ENCODE data around the gene ATP13A5.

The ATP13A5 gene

GRCh38 chr3:193372783-193373182 is 5.8 kb downstream of the ATP13A5 start:
- CTCF ChIA-PET, result no interaction called here
- POLR2A ChIA-PET, result no interaction called here
- H3K4me3 ChIP-seq (ENCODE audit: control insufficient read depth in 1 of 7, extremely low read depth in 1 of 7, insufficient read depth in 4 of 7, low read depth in 2 of 7, low read length in 6 of 7), result no peak overlapping the region
- no peaks in the 10 kb centered on the region for H3K4me1 ChIP-seq (ENCODE audit: control extremely low read depth in 1 of 4, control insufficient read depth in 4 of 4, insufficient read depth in 4 of 4, low read length in 3 of 4)
- no peaks in the 10 kb centered on the region for H3K9me3 ChIP-seq (ENCODE audit: control extremely low read depth in 1 of 5, control insufficient read depth in 4 of 5, insufficient read depth in 2 of 5, low read depth in 1 of 5, low read length in 4 of 5)
- DNase-seq, result no peak
- H3K27ac ChIP-seq (ENCODE audit: insufficient read depth in 1 of 2, low read depth in 1 of 2, low read length in 2 of 2, poor library complexity in 1 of 2, severe bottlenecking in 2 of 2), result no peak overlapping the region
- H3K27me3 ChIP-seq (replicated peaks in 2 of 5; ENCODE audit: control insufficient read depth in 4 of 5, insufficient read depth in 5 of 5, low read length in 4 of 5), result peaks cover 0 to 6% (median 2%) of the 10 kb centered on the region in 5 experiments
- no peaks in the 10 kb centered on the region for H3K36me3 ChIP-seq (ENCODE audit: control insufficient read depth in 4 of 4, insufficient read depth in 4 of 4, low read length in 3 of 4)

- Histone ChIP-seq H3K27ac (ENCODE audit: insufficient read depth in 1 of 2, low read depth in 1 of 2, low read length in 2 of 2, poor library complexity in 1 of 2, severe bottlenecking in 2 of 2) (no peak overlapping the region), H3K27me3 (replicated peaks in 2 of 5; ENCODE audit: control insufficient read depth in 4 of 5, insufficient read depth in 5 of 5, low read length in 4 of 5) (peaks cover 0 to 7% (median 0%) of the 10 kb centered on the region in 5 experiments), H3K4me3 (ENCODE audit: control insufficient read depth in 1 of 7, extremely low read depth in 1 of 7, insufficient read depth in 4 of 7, low read depth in 2 of 7, low read length in 6 of 7) (no peak overlapping the region), H3K4me1 (ENCODE audit: control extremely low read depth in 1 of 4, control insufficient read depth in 4 of 4, insufficient read depth in 4 of 4, low read length in 3 of 4) (no peaks in the 10 kb centered on the region), H3K36me3 (ENCODE audit: control insufficient read depth in 4 of 4, insufficient read depth in 4 of 4, low read length in 3 of 4) (no peaks in the 10 kb centered on the region), H3K9me3 (ENCODE audit: control extremely low read depth in 1 of 5, control insufficient read depth in 4 of 5, insufficient read depth in 2 of 5, low read depth in 1 of 5, low read length in 4 of 5) (no peaks in the 10 kb centered on the region)
- no peak for DNase-seq
- no CpG with 5 or more reads among the region's 1 CpG for WGBS (ENCODE audit: insufficient coverage)
- ChIA-PET POLR2A (no interaction called here), CTCF (no interaction called here)
These were observed 10.7 kb downstream of the ATP13A5 start for GRCh38 chr3:193367868-193368267.

GRCh38 chr3:193357291-193357690 is 21.3 kb downstream of the ATP13A5 start:
- 86% methylated on average over 2 of the region's 3 CpGs for WGBS (ENCODE audit: insufficient coverage)
- Histone ChIP-seq H3K27ac (ENCODE audit: insufficient read depth in 1 of 2, low read depth in 1 of 2, low read length in 2 of 2, poor library complexity in 1 of 2, severe bottlenecking in 2 of 2) (no peak overlapping the region), H3K36me3 (ENCODE audit: control insufficient read depth in 4 of 4, insufficient read depth in 4 of 4, low read length in 3 of 4) (no peaks in the 10 kb centered on the region), H3K4me1 (ENCODE audit: control extremely low read depth in 1 of 4, control insufficient read depth in 4 of 4, insufficient read depth in 4 of 4, low read length in 3 of 4) (no peaks in the 10 kb centered on the region), H3K27me3 (replicated peaks in 2 of 5; ENCODE audit: control insufficient read depth in 4 of 5, insufficient read depth in 5 of 5, low read length in 4 of 5) (peaks cover 0 to 4% (median 0%) of the 10 kb centered on the region in 5 experiments), H3K9me3 (ENCODE audit: control extremely low read depth in 1 of 5, control insufficient read depth in 4 of 5, insufficient read depth in 2 of 5, low read depth in 1 of 5, low read length in 4 of 5) (no peaks in the 10 kb centered on the region), H3K4me3 (ENCODE audit: control insufficient read depth in 1 of 7, extremely low read depth in 1 of 7, insufficient read depth in 4 of 7, low read depth in 2 of 7, low read length in 6 of 7) (no peak overlapping the region)
- ChIA-PET CTCF (no interaction called here), POLR2A (no interaction called here)
- no peak for DNase-seq

GRCh38 chr3:193354423-193354822 is 24.1 kb downstream of the ATP13A5 start:
- no peak for DNase-seq
- POLR2A ChIA-PET, result no interaction called here
- H3K27ac ChIP-seq (ENCODE audit: insufficient read depth in 1 of 2, low read depth in 1 of 2, low read length in 2 of 2, poor library complexity in 1 of 2, severe bottlenecking in 2 of 2), result no peak overlapping the region
- no peaks in the 10 kb centered on the region for H3K4me1 ChIP-seq (ENCODE audit: control extremely low read depth in 1 of 4, control insufficient read depth in 4 of 4, insufficient read depth in 4 of 4, low read length in 3 of 4)
- WGBS (ENCODE audit: insufficient coverage), result no CpG with 5 or more reads among the region's 5 CpGs
- H3K27me3 ChIP-seq (replicated peaks in 2 of 5; ENCODE audit: control insufficient read depth in 4 of 5, insufficient read depth in 5 of 5, low read length in 4 of 5), result peaks cover 0 to 3% (median 0%) of the 10 kb centered on the region in 5 experiments
- CTCF ChIA-PET, result interaction anchor here (1.4 kb wide), 1 partner anchor 35 kb away, joined by 5 read pairs; no protein-coding TSS in a partner anchor
- no peak overlapping the region for H3K4me3 ChIP-seq (ENCODE audit: control insufficient read depth in 1 of 7, extremely low read depth in 1 of 7, insufficient read depth in 4 of 7, low read depth in 2 of 7, low read length in 6 of 7)
- no peaks in the 10 kb centered on the region for H3K9me3 ChIP-seq (ENCODE audit: control extremely low read depth in 1 of 5, control insufficient read depth in 4 of 5, insufficient read depth in 2 of 5, low read depth in 1 of 5, low read length in 4 of 5)
- no peaks in the 10 kb centered on the region for H3K36me3 ChIP-seq (ENCODE audit: control insufficient read depth in 4 of 4, insufficient read depth in 4 of 4, low read length in 3 of 4)

- Histone ChIP-seq H3K36me3 (ENCODE audit: control insufficient read depth in 4 of 4, insufficient read depth in 4 of 4, low read length in 3 of 4) (no peaks in the 10 kb centered on the region), H3K4me1 (ENCODE audit: control extremely low read depth in 1 of 4, control insufficient read depth in 4 of 4, insufficient read depth in 4 of 4, low read length in 3 of 4) (no peaks in the 10 kb centered on the region), H3K4me3 (ENCODE audit: control insufficient read depth in 1 of 7, extremely low read depth in 1 of 7, insufficient read depth in 4 of 7, low read depth in 2 of 7, low read length in 6 of 7) (no peak overlapping the region), H3K27ac (ENCODE audit: insufficient read depth in 1 of 2, low read depth in 1 of 2, low read length in 2 of 2, poor library complexity in 1 of 2, severe bottlenecking in 2 of 2) (no peak overlapping the region), H3K9me3 (ENCODE audit: control extremely low read depth in 1 of 5, control insufficient read depth in 4 of 5, insufficient read depth in 2 of 5, low read depth in 1 of 5, low read length in 4 of 5) (no peaks in the 10 kb centered on the region), H3K27me3 (replicated peaks in 2 of 5; ENCODE audit: control insufficient read depth in 4 of 5, insufficient read depth in 5 of 5, low read length in 4 of 5) (peaks cover 0 to 4% (median 0%) of the 10 kb centered on the region in 5 experiments)
- no peak for DNase-seq
- ChIA-PET CTCF (no interaction called here), POLR2A (no interaction called here)
- 89% methylated on average over 1 of the region's 2 CpGs for WGBS (ENCODE audit: insufficient coverage)
These were observed 27.8 kb downstream of the ATP13A5 start for GRCh38 chr3:193350744-193351143.

- ChIA-PET POLR2A (no interaction called here), CTCF (no interaction called here)
- WGBS (ENCODE audit: insufficient coverage), result no CpG with 5 or more reads among the region's 3 CpGs
- Histone ChIP-seq H3K36me3 (ENCODE audit: control insufficient read depth in 4 of 4, insufficient read depth in 4 of 4, low read length in 3 of 4) (no peaks in the 10 kb centered on the region), H3K27me3 (replicated peaks in 2 of 5; ENCODE audit: control insufficient read depth in 4 of 5, insufficient read depth in 5 of 5, low read length in 4 of 5) (peaks cover 0 to 4% (median 0%) of the 10 kb centered on the region in 5 experiments), H3K27ac (ENCODE audit: insufficient read depth in 1 of 2, low read depth in 1 of 2, low read length in 2 of 2, poor library complexity in 1 of 2, severe bottlenecking in 2 of 2) (no peak overlapping the region), H3K4me3 (ENCODE audit: control insufficient read depth in 1 of 7, extremely low read depth in 1 of 7, insufficient read depth in 4 of 7, low read depth in 2 of 7, low read length in 6 of 7) (no peak overlapping the region), H3K9me3 (ENCODE audit: control extremely low read depth in 1 of 5, control insufficient read depth in 4 of 5, insufficient read depth in 2 of 5, low read depth in 1 of 5, low read length in 4 of 5) (no peaks in the 10 kb centered on the region), H3K4me1 (ENCODE audit: control extremely low read depth in 1 of 4, control insufficient read depth in 4 of 4, insufficient read depth in 4 of 4, low read length in 3 of 4) (peaks cover 0 to 11% (median 4%) of the 10 kb centered on the region in 4 experiments)
- DNase-seq, result no peak
These were observed 29.9 kb downstream of the ATP13A5 start for GRCh38 chr3:193348686-193349085.

- H3K36me3 ChIP-seq (ENCODE audit: control insufficient read depth in 4 of 4, insufficient read depth in 4 of 4, low read length in 3 of 4), result no peaks in the 10 kb centered on the region
These were observed 30.7 kb downstream of the ATP13A5 start for GRCh38 chr3:193347521-193348501.

More at GRCh38 chr3:193347521-193348501, 30.7 kb downstream of the ATP13A5 start:
- H3K4me3 ChIP-seq (ENCODE audit: control insufficient read depth in 1 of 7, extremely low read depth in 1 of 7, insufficient read depth in 4 of 7, low read depth in 2 of 7, low read length in 6 of 7), result no peak overlapping the region
- CTCF ChIA-PET, result interaction anchor here (1.3 kb wide), 1 partner anchor 19 kb away, joined by 3 read pairs; no protein-coding TSS in a partner anchor
- no peaks in the 10 kb centered on the region for H3K9me3 ChIP-seq (ENCODE audit: control extremely low read depth in 1 of 5, control insufficient read depth in 4 of 5, insufficient read depth in 2 of 5, low read depth in 1 of 5, low read length in 4 of 5)
- WGBS (ENCODE audit: insufficient coverage), result 69% methylated on average over 7 of the region's 11 CpGs
- peaks cover 0 to 11% (median 4%) of the 10 kb centered on the region in 4 experiments for H3K4me1 ChIP-seq (ENCODE audit: control extremely low read depth in 1 of 4, control insufficient read depth in 4 of 4, insufficient read depth in 4 of 4, low read length in 3 of 4)
- no peak for DNase-seq
- H3K27me3 ChIP-seq (replicated peaks in 2 of 5; ENCODE audit: control insufficient read depth in 4 of 5, insufficient read depth in 5 of 5, low read length in 4 of 5), result peaks cover 0 to 4% (median 0%) of the 10 kb centered on the region in 5 experiments
- H3K27ac ChIP-seq (ENCODE audit: insufficient read depth in 1 of 2, low read depth in 1 of 2, low read length in 2 of 2, poor library complexity in 1 of 2, severe bottlenecking in 2 of 2), result no peak overlapping the region
- POLR2A ChIA-PET, result no interaction called here

Measured in common myeloid progenitor, CD34-positive (primary cell).